CD8-positive, alpha-beta memory T cell (primary cell): ENCODE results near the gene GMDS. TPM values are rescaled to one million over a fixed set of nuclear protein-coding genes. Genes with fewer than 3 reads are reported as not detected.

Source experiments
- CTCF ChIA-PET: fragments of 350-600 bp; sonication (Branson Sonifier 250); formaldehyde crosslinking; loops from one replicate; lab custom pipeline; 2021; ENCODE audit warnings: antibody characterized with exemption; lab: Charles Lee
- POLR2A ChIA-PET: fragments of 350-600 bp; sonication (Branson Sonifier 250); formaldehyde crosslinking; loops from one replicate; lab custom pipeline; 2021; ENCODE audit warnings: antibody characterized with exemption; lab: Charles Lee
- DNase-seq, 5 donors: peaks; one replicate each; pipeline versions ENCODE4 v3.0.0 to v3.0.0-alpha.2; 2020 to 2022; ENCODE audit warnings: mixed read lengths in 1 of 5
- H3K27ac ChIP-seq: one replicate; pipeline ENCODE4 v1.7.0; 2013; ENCODE audit warnings: low read depth, mild to moderate bottlenecking, low read length, moderate library complexity
- H3K27me3 ChIP-seq: 2 replicates; pipeline ENCODE4 v1.7.0; 2013; ENCODE audit warnings: low read length, mild to moderate bottlenecking; ENCODE audit not compliant: insufficient read depth, poor library complexity, severe bottlenecking
- H3K36me3 ChIP-seq: 2 replicates; pipeline ENCODE4 v1.7.0; 2013; ENCODE audit warnings: mild to moderate bottlenecking, low read length, moderate library complexity; ENCODE audit not compliant: insufficient read depth
- H3K4me1 ChIP-seq: 2 replicates; pipeline ENCODE4 v1.7.0; 2013; ENCODE audit warnings: mild to moderate bottlenecking, low read length, moderate library complexity; ENCODE audit not compliant: insufficient read depth
- H3K4me3 ChIP-seq: 2 replicates; pipeline ENCODE4 v1.7.0; 2013; ENCODE audit warnings: mild to moderate bottlenecking, low read length
- H3K9me3 ChIP-seq: 2 replicates; pipeline ENCODE4 v1.7.0; 2013; ENCODE audit warnings: mild to moderate bottlenecking, low read length
- H3K27ac Mint-ChIP-seq, 8 donors: one replicate each; pipeline ENCODE4 v1.8.0; 2020 to 2021; ENCODE audit warnings: mixed read lengths in 8 of 8, mild to moderate bottlenecking in 6 of 8, inconsistent platforms in 3 of 8, moderate library complexity in 3 of 8
- H3K27me3 Mint-ChIP-seq, 2 donors: one replicate each; pipeline ENCODE4 v1.8.0; 2020 to 2021; ENCODE audit warnings: mixed read lengths in 2 of 2, mild to moderate bottlenecking in 1 of 2, moderate library complexity in 1 of 2
- H3K36me3 Mint-ChIP-seq, 3 donors: one replicate each; pipeline ENCODE4 v1.8.0; 2020 to 2021; ENCODE audit warnings: mixed read lengths in 3 of 3, inconsistent platforms in 1 of 3, mild to moderate bottlenecking in 1 of 3
- H3K4me1 Mint-ChIP-seq, 3 donors: one replicate each; pipeline ENCODE4 v1.8.0; 2020 to 2021; ENCODE audit warnings: mixed read lengths in 3 of 3, inconsistent platforms in 1 of 3, mild to moderate bottlenecking in 1 of 3
- H3K4me3 Mint-ChIP-seq, 7 donors: one replicate each; pipeline ENCODE4 v1.8.0; 2020 to 2021; ENCODE audit warnings: mixed read lengths in 7 of 7, mild to moderate bottlenecking in 6 of 7, moderate library complexity in 4 of 7, inconsistent platforms in 2 of 7
- H3K9me3 Mint-ChIP-seq, 5 donors: one replicate each; pipeline ENCODE4 v1.8.0; 2020 to 2022; ENCODE audit warnings: mixed read lengths in 5 of 5, mild to moderate bottlenecking in 3 of 5, moderate library complexity in 2 of 5, inconsistent platforms in 1 of 5
- polyA plus RNA-seq: library from polyadenylated mRNA; unstranded; fragments of 300-500 nt; fragmentation: Illumina TruSeq; gene quantifications from one replicate; pipeline ENCODE4 v1.2.3, GENCODE V29; 2021
- total RNA-seq, 2 experiments: library from RNA; stranded (reverse); gene quantifications; one replicate each; pipeline ENCODE4 v1.2.3, GENCODE V29; 2021

GMDS gene
- total and polyA plus RNA-seq, 3 experiments from 2014 or later, result 16.4 to 33.4 (median 28.6) TPM

DNA sequence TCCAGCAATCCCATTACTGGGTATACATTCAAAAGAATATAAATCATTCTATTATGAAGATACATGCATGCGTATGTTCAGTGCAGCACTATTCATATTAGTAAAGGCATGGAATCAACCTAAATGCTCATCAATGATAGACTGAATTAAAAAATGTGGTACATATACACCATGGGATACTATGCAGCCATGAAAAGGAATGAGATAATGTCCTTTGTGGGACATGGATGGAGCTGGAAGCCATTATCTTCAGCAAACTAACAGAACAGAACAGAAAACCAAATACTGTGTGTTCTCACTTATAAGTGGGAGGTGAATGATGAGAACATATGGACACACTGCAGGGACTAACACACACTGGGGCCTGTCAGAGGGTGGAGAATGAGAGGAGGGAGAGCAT lies 261.6 kb downstream of the GMDS start:
- DNase-seq, result no peak
- ChIA-PET POLR2A (no interaction called here), CTCF (no interaction called here)
- Histone ChIP-seq H3K4me1 (no peaks in the 10 kb centered on the region), H3K36me3 (no peaks in the 10 kb centered on the region), H3K9me3 (no peaks in the 10 kb centered on the region), H3K27me3 (no peaks in the 10 kb centered on the region), H3K4me3 (no peak overlapping the region), H3K27ac (no peak overlapping the region)
- H3K36me3 Mint-ChIP-seq, result peaks cover 9 to 76% (median 30%) of the 10 kb centered on the region in 3 donors
- peaks cover 0 to 2% (median 0%) of the 10 kb centered on the region in 3 donors for H3K4me1 Mint-ChIP-seq
- H3K4me3 Mint-ChIP-seq, result no peak overlapping the region
- H3K27ac Mint-ChIP-seq, result no peak overlapping the region
- peaks cover 42 to 67% (median 52%) of the 10 kb centered on the region in 5 donors for H3K9me3 Mint-ChIP-seq
- H3K27me3 Mint-ChIP-seq, result no peaks in the 10 kb centered on the region

GRCh38 chr6:1972962-1973361 lies 272.4 kb downstream of the GMDS start:
- no peaks in the 10 kb centered on the region for H3K27me3 ChIP-seq
- H3K27me3 Mint-ChIP-seq, result no peaks in the 10 kb centered on the region
- peak overlapping the region in 1 of 8 donors; percentile 28 for H3K27ac Mint-ChIP-seq
- H3K9me3 ChIP-seq, result no peaks in the 10 kb centered on the region
- H3K4me1 Mint-ChIP-seq, result no peaks in the 10 kb centered on the region
- DNase-seq, result no peak
- H3K4me3 ChIP-seq, result no peak overlapping the region
- no peaks in the 10 kb centered on the region for H3K36me3 ChIP-seq
- H3K4me3 Mint-ChIP-seq, result no peak overlapping the region
- POLR2A ChIA-PET, result no interaction called here
- CTCF ChIA-PET, result interaction anchor here (1.2 kb wide), 1 partner anchor 15 kb away, joined by 3 read pairs; no protein-coding TSS in a partner anchor
- H3K4me1 ChIP-seq, result no peaks in the 10 kb centered on the region
- peaks cover 2 to 9% (median 4%) of the 10 kb centered on the region in 3 donors for H3K36me3 Mint-ChIP-seq
- H3K9me3 Mint-ChIP-seq, result no peaks in the 10 kb centered on the region
- H3K27ac ChIP-seq, result no peak overlapping the region

DNA sequence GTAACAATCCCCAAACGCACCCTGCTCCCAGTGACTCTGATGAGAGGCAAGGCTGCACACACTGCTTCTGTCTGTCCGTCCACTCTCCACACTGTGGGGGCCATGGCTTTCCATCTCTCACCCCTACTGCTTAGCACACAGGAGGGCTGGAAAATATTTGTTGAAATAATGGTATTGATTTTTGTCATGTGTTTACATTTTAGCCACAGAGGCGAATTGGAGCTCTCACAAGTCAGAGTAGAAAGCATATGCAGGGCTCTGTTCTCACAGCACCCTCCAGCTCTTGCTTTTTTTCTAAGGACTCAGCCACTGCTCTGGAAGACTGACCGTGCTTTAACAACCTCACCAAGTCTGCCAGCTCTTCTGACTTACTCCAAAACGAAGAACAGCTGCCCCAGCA lies 273.8 kb downstream of the GMDS start:
- Histone ChIP-seq H3K4me3 (no peak overlapping the region), H3K27me3 (no peaks in the 10 kb centered on the region), H3K4me1 (no peaks in the 10 kb centered on the region), H3K27ac (no peak overlapping the region), H3K36me3 (no peaks in the 10 kb centered on the region), H3K9me3 (no peaks in the 10 kb centered on the region)
- Mint-ChIP-seq H3K9me3 (no peaks in the 10 kb centered on the region), H3K27ac (no peak overlapping the region), H3K36me3 (peaks cover 0 to 6% (median 2%) of the 10 kb centered on the region in 3 donors), H3K4me3 (no peak overlapping the region), H3K27me3 (no peaks in the 10 kb centered on the region), H3K4me1 (no peaks in the 10 kb centered on the region)
- POLR2A ChIA-PET, result no interaction called here
- CTCF ChIA-PET, result no interaction called here
- DNase-seq, result no peak

DNA sequence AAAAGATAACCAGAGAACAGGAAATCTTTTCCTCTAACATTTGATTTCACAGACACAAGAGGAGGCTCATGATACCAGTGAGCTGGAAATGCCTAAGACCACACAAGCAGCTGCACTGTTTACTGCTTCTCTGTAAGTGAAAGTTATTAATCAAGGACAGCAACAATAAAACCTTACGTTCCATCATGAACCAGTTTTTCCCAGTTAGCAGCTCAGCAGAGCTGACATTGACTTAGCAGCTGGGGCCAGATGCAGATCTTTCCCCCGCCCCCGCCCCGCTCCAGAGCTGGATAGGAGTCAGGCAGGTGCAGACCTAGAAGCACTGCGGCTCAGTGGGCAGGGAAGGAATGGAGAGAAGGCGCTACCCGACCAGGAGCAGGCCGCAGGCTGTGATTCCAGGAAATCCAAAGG lies 275.2 kb downstream of the GMDS start:
- H3K4me3 Mint-ChIP-seq, result no peak overlapping the region
- no peaks in the 10 kb centered on the region for H3K27me3 Mint-ChIP-seq
- no peaks in the 10 kb centered on the region for H3K9me3 ChIP-seq
- no peak overlapping the region for H3K27ac Mint-ChIP-seq
- peaks cover 0 to 2% (median 0%) of the 10 kb centered on the region in 5 donors for H3K9me3 Mint-ChIP-seq
- no peaks in the 10 kb centered on the region for H3K36me3 ChIP-seq
- no peak overlapping the region for H3K4me3 ChIP-seq
- no peaks in the 10 kb centered on the region for H3K4me1 Mint-ChIP-seq
- ChIA-PET POLR2A (no interaction called here), CTCF (no interaction called here)
- H3K27me3 ChIP-seq, result no peaks in the 10 kb centered on the region
- no peak overlapping the region for H3K27ac ChIP-seq
- peaks cover 3 to 18% (median 5%) of the 10 kb centered on the region in 3 donors for H3K36me3 Mint-ChIP-seq
- no peak for DNase-seq
- H3K4me1 ChIP-seq, result no peaks in the 10 kb centered on the region

GRCh38 chr6:1966713-1967112 lies 278.7 kb downstream of the GMDS start:
- no peaks in the 10 kb centered on the region for H3K4me1 ChIP-seq
- Mint-ChIP-seq H3K27ac (no peak overlapping the region), H3K9me3 (peaks cover 0 to 3% (median 0%) of the 10 kb centered on the region in 5 donors), H3K36me3 (peaks cover 4 to 21% (median 11%) of the 10 kb centered on the region in 3 donors), H3K4me3 (no peak overlapping the region), H3K27me3 (no peaks in the 10 kb centered on the region), H3K4me1 (no peaks in the 10 kb centered on the region)
- no peak for DNase-seq
- POLR2A ChIA-PET, result no interaction called here
- CTCF ChIA-PET, result no interaction called here
- no peaks in the 10 kb centered on the region for H3K36me3 ChIP-seq
- H3K4me3 ChIP-seq, result no peak overlapping the region
- no peak overlapping the region for H3K27ac ChIP-seq
- no peaks in the 10 kb centered on the region for H3K9me3 ChIP-seq
- H3K27me3 ChIP-seq, result no peaks in the 10 kb centered on the region

DNA sequence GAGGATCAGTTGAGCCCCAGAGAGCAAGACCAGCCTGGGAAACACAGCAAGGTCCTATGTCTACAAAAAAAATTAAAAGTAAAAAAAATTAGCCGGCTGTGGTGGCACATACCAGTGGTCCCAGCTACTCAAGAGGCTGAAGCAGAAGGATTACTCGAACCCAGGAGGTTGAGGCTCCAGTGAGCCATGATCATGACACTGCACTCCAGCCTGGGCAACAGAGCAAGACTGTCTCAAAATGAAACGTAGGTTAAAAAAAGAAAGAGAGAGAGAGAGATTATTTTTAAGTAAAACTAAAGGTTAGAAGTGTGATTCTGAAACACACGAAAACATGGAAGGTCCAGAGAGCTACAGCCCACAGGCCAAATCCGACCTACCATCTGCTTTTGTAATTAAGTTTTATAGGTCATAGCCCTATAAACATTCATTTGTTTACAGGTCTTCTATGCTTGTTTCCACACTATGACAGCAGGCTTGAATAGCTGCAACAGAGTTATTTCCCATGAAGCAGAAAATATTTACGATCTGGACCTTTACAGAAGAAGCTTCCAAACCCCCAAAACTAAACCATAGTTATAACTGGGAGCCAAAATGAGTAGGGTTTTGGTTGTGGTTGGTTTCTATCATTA lies 279.7 kb downstream of the GMDS start:
- no peak overlapping the region for H3K27ac ChIP-seq
- CTCF ChIA-PET, result no interaction called here
- no peaks in the 10 kb centered on the region for H3K27me3 Mint-ChIP-seq
- H3K4me3 Mint-ChIP-seq, result no peak overlapping the region
- H3K9me3 ChIP-seq, result no peaks in the 10 kb centered on the region
- H3K4me1 ChIP-seq, result no peaks in the 10 kb centered on the region
- POLR2A ChIA-PET, result no interaction called here
- H3K27ac Mint-ChIP-seq, result no peak overlapping the region
- DNase-seq, result no peak
- no peaks in the 10 kb centered on the region for H3K36me3 ChIP-seq
- no peaks in the 10 kb centered on the region for H3K4me1 Mint-ChIP-seq
- H3K4me3 ChIP-seq, result no peak overlapping the region
- peaks cover 0 to 3% (median 0%) of the 10 kb centered on the region in 5 donors for H3K9me3 Mint-ChIP-seq
- peaks cover 8 to 21% (median 12%) of the 10 kb centered on the region in 3 donors for H3K36me3 Mint-ChIP-seq
- H3K27me3 ChIP-seq, result no peaks in the 10 kb centered on the region

- Mint-ChIP-seq H3K27me3 (no peaks in the 10 kb centered on the region), H3K36me3 (peaks cover 19 to 27% (median 20%) of the 10 kb centered on the region in 3 donors), H3K27ac (no peak overlapping the region), H3K4me3 (no peak overlapping the region), H3K9me3 (peaks cover 0 to 3% (median 0%) of the 10 kb centered on the region in 5 donors), H3K4me1 (no peaks in the 10 kb centered on the region)
- no peaks in the 10 kb centered on the region for H3K36me3 ChIP-seq
- H3K4me1 ChIP-seq, result no peaks in the 10 kb centered on the region
- no peaks in the 10 kb centered on the region for H3K9me3 ChIP-seq
- H3K4me3 ChIP-seq, result no peak overlapping the region
- H3K27me3 ChIP-seq, result no peaks in the 10 kb centered on the region
- DNase-seq, result no peak
- no peak overlapping the region for H3K27ac ChIP-seq
- ChIA-PET POLR2A (no interaction called here), CTCF (no interaction called here)
These were observed 281.8 kb downstream of the GMDS start for GRCh38 chr6:1963596-1963995.

GRCh38 chr6:1962201-1962600 lies 283.2 kb downstream of the GMDS start:
- H3K36me3 Mint-ChIP-seq, result peaks cover 20 to 26% (median 21%) of the 10 kb centered on the region in 3 donors
- no peak overlapping the region for H3K27ac ChIP-seq
- no peak overlapping the region for H3K27ac Mint-ChIP-seq
- no peaks in the 10 kb centered on the region for H3K9me3 ChIP-seq
- no peaks in the 10 kb centered on the region for H3K4me1 Mint-ChIP-seq
- H3K27me3 Mint-ChIP-seq, result no peaks in the 10 kb centered on the region
- no peaks in the 10 kb centered on the region for H3K36me3 ChIP-seq
- H3K4me3 Mint-ChIP-seq, result no peak overlapping the region
- POLR2A ChIA-PET, result no interaction called here
- CTCF ChIA-PET, result no interaction called here
- H3K9me3 Mint-ChIP-seq, result peaks cover 0 to 3% (median 0%) of the 10 kb centered on the region in 5 donors
- no peak for DNase-seq
- H3K4me1 ChIP-seq, result no peaks in the 10 kb centered on the region
- H3K4me3 ChIP-seq, result no peak overlapping the region
- no peaks in the 10 kb centered on the region for H3K27me3 ChIP-seq
